Upper lobe of right lung (tissue), 1 donor: ENCODE measurements around the gene IFNL1. TPM values are rescaled to one million over a fixed set of nuclear protein-coding genes. Genes with fewer than 3 reads are reported as not detected.
"Not testable (repeated sequence)": the region's sequence is repeated elsewhere in the genome, so short reads cannot be mapped to it uniquely, and the experiment has no call there.

Experiments used
- ATAC-seq: fragments of 200-7000 bp; cut with Tn5 transposase; one replicate; pipeline ENCODE4 v1.9.1; 2020; ENCODE audit warnings: mild to moderate bottlenecking, moderate library complexity
- DNase-seq: peaks from one replicate; pipeline ENCODE4 v3.0.0-alpha.2; 2020
- H3K27ac ChIP-seq: fragments of 200-600 bp; one replicate; pipeline ENCODE4 v1.8.0; 2022
- H3K27me3 ChIP-seq: fragments of 200-600 bp; one replicate; pipeline ENCODE4 v1.8.0; 2022; ENCODE audit warnings: mild to moderate bottlenecking
- H3K36me3 ChIP-seq: fragments of 200-600 bp; one replicate; pipeline ENCODE4 v1.8.0; 2022
- H3K4me1 ChIP-seq: fragments of 200-600 bp; one replicate; pipeline ENCODE4 v1.8.0; 2022
- H3K4me3 ChIP-seq: fragments of 200-600 bp; one replicate; pipeline ENCODE4 v1.8.0; 2022; ENCODE audit warnings: mild to moderate bottlenecking
- H3K9me3 ChIP-seq: fragments of 200-600 bp; one replicate; pipeline ENCODE4 v1.8.0; 2022
- CTCF ChIP-seq: fragments of 200-600 bp; IDR thresholded peaks from one replicate; pipeline ENCODE4 v1.8.0; 2022; ENCODE audit warnings: antibody characterized with exemption
- intact Hi-C: fragments of 100-400 bp; cut with DNase I; formaldehyde crosslinking; loops from one replicate; pipeline ENCODE4 v1.11.0; 2022
- total RNA-seq: library from RNA; stranded (reverse); fragmentation: NEBNext Ultra II Directional; extraction: Animal tissue kit (Norgen Biotek cat#: 25700); gene quantifications from one replicate; pipeline ENCODE4 v1.2.1, GENCODE V29; 2021
- donor health status: DM: no; HTN: yes; CAD: no; lungs with severe emphysema.

IFNL1 gene
- total RNA-seq, 1 donor from 2014 or later, result not detected

DNA sequence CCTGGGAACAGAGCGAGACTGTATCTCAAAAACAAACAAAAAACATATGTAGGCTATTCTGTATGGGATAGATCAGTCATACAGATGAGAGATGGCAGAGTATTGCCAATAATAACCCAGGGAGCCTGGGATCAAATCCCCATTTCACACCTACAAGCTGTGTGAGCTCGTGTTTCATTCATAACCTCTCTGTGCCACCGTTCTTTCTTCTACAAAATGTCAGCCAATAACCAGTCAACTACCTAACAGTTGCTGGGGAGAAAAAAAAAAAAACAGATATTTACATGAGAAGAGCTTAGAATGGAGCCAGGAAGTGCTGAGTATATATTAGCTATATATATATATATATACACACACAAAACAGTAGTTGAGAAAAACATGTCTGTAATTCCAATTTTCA is 34.5 kb upstream of the IFNL1 start:
- no peak overlapping the region for H3K27ac ChIP-seq
- no peaks in the 10 kb centered on the region for H3K36me3 ChIP-seq
- no peak overlapping the region for H3K4me3 ChIP-seq
- H3K4me1 ChIP-seq, result no peaks in the 10 kb centered on the region
- TF ChIP-seq CTCF, result no peak
- no peaks in the 10 kb centered on the region for H3K9me3 ChIP-seq
- H3K27me3 ChIP-seq, result peaks cover 54% of the 10 kb centered on the region
- intact Hi-C loops, result no loop called here
- ATAC-seq (no peak), DNase-seq (no peak)

- Histone ChIP-seq H3K27me3 (peaks cover 54% of the 10 kb centered on the region), H3K27ac (no peak overlapping the region), H3K4me1 (no peaks in the 10 kb centered on the region), H3K36me3 (no peaks in the 10 kb centered on the region), H3K9me3 (no peaks in the 10 kb centered on the region), H3K4me3 (no peak overlapping the region)
- intact Hi-C loops, result no loop called here
- DNase-seq (peak; percentile 4), ATAC-seq (no peak)
- TF ChIP-seq CTCF, result no peak
Measured at GRCh38 chr19:39262496-39262895, 33.7 kb upstream of the IFNL1 start.

DNA sequence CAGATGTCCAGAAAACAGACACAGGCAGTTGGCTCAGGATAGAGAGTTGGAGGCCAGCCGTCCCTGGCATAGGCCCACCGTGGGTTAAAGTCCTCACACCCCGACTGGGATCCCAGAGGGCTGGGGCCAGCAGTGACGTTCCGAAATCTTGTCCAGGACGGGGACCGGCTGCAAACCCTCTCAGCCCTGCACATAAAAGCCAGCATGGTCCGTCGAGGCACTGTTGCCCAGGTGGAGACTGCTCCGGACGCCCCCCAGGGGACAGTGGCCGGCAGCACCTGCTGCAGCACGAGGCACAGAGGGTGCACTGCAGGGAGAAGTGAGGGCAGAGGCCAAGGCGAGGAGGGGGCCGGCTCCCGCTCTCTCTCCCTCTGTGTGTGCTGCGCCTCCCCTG is 32.3 kb upstream of the IFNL1 start:
- intact Hi-C loops, result no loop called here
- Histone ChIP-seq H3K4me1 (no peaks in the 10 kb centered on the region), H3K36me3 (no peaks in the 10 kb centered on the region), H3K27me3 (peaks cover 54% of the 10 kb centered on the region), H3K4me3 (no peak overlapping the region), H3K9me3 (no peaks in the 10 kb centered on the region), H3K27ac (no peak overlapping the region)
- DNase-seq, result peak; percentile 52
- peak; percentile 24 for ATAC-seq
- TF ChIP-seq CTCF, result no peak

DNA sequence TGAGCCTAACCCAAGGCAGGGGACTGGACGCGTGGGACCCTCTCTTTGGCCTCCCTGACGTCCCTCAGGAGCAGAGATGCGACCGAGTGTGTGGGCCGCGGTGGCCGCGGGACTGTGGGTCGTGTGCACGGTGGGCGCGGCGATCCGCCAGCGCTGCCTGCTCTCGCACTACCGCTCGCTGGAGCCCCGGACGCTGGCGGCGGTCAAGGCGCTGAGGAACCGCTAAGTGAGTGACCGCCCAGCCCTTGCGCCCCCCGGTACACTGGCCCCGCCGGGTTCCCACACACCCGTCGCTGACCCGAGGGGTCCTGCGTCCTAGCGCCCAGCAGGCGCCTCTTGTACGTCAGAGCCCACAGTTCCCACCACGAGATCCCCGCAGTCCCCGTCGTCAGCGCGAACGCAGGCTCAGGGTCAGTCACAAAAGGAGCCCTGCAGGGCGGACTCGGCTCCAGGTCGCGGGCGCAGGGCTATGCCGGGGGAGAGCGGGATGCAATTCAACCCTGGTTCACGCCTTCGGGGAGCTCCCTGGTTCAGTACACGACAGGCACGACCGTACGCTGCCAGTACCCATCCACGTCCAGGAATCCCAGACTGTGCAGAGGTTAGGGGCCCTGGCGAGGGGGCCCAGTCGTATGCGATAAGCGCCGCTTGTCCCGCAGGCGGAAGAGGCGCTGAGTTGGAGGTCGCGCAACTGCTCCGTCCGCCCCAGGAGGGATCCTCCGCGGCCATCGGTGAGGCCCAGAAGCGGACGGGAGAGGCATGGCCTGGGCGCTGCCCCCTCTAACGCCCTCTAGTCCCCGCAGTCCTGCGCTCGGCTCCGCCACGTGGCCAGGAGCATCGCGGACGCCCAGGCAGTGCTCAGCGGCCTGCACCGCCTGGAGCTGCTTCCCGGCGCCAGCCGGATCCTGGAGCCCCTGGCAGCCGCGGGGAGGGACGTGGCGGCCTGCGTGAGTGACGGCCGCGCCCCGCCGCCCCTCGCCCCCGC is 31.6 kb upstream of the IFNL1 start:
- ATAC-seq (peak; percentile 45), DNase-seq (peak; percentile 60)
- intact Hi-C loops, result no loop called here
- Histone ChIP-seq H3K27me3 (peaks cover 54% of the 10 kb centered on the region), H3K9me3 (no peaks in the 10 kb centered on the region), H3K4me1 (no peaks in the 10 kb centered on the region), H3K36me3 (no peaks in the 10 kb centered on the region), H3K4me3 (no peak overlapping the region), H3K27ac (no peak overlapping the region)
- TF ChIP-seq CTCF, result no peak

- no peak for TF ChIP-seq CTCF
- H3K9me3 ChIP-seq, result no peaks in the 10 kb centered on the region
- no peaks in the 10 kb centered on the region for H3K36me3 ChIP-seq
- H3K27ac ChIP-seq, result no peak overlapping the region
- peak; percentile 18 for ATAC-seq
- DNase-seq, result peak; percentile 52
- no peaks in the 10 kb centered on the region for H3K4me1 ChIP-seq
- intact Hi-C loops, result no loop called here
- H3K27me3 ChIP-seq, result peaks cover 55% of the 10 kb centered on the region
- no peak overlapping the region for H3K4me3 ChIP-seq
Measured at GRCh38 chr19:39265321-39265916, 30.8 kb upstream of the IFNL1 start.

- H3K36me3 ChIP-seq, intact Hi-C loops, H3K27ac ChIP-seq, H3K4me3 ChIP-seq, H3K9me3 ChIP-seq, H3K4me1 ChIP-seq: not testable (repeated sequence)
- peaks cover 30% of the 10 kb centered on the region for H3K27me3 ChIP-seq
- peak; percentile 3 for DNase-seq
- ATAC-seq, result peak; percentile 20
Measured at GRCh38 chr19:39268085-39268484, 28.1 kb upstream of the IFNL1 start, which contains the start of gene IFNL2. Gene IFNL2, plus strand, starts transcription at chr19:39268396. Its CDS starts 173 bp downstream, at chr19:39268569.

DNA sequence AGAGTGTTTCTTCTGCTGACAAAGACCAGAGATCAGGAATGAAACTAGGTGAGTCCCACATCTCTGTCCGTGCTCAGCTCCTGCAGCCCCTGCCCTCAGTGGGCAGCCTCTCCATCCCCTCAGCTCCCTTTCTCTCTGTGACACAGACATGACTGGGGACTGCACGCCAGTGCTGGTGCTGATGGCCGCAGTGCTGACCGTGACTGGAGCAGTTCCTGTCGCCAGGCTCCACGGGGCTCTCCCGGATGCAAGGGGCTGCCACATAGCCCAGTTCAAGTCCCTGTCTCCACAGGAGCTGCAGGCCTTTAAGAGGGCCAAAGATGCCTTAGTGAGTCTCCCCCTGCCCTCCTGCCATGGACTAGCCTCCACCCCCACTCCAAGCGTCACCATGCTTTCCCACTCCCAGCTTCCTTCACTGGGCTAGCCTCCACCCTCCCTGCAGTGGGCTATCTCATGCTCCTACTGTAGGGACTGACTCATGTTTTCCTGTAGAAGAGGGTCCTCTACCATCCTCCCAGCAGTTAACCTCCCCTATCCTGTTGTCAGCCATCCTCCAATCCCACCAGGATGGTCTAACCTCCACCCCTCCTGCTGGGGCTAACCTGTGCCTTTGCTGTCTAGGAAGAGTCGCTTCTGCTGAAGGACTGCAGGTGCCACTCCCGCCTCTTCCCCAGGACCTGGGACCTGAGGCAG is 27.5 kb upstream of the IFNL1 start:
- H3K27me3 ChIP-seq, result peaks cover 24% of the 10 kb centered on the region
- H3K36me3 ChIP-seq, intact Hi-C loops, ATAC-seq, H3K4me1 ChIP-seq, H3K27ac ChIP-seq, H3K4me3 ChIP-seq, H3K9me3 ChIP-seq: not testable (repeated sequence)
- DNase-seq, result peak; percentile 39

- H3K4me3 ChIP-seq, intact Hi-C loops, H3K9me3 ChIP-seq, ATAC-seq, H3K36me3 ChIP-seq, H3K27ac ChIP-seq, H3K4me1 ChIP-seq: not testable (repeated sequence)
- DNase-seq, result peak; percentile 45
- peaks cover 17% of the 10 kb centered on the region for H3K27me3 ChIP-seq
Measured at GRCh38 chr19:39269369-39269768, 26.8 kb upstream of the IFNL1 start.
